ENCODE data around the gene MXD3.
"Not testable (repeated sequence)": the region's sequence is repeated elsewhere in the genome, so short reads cannot be mapped to it uniquely, and the experiment has no call there.

The MXD3 gene

DNA sequence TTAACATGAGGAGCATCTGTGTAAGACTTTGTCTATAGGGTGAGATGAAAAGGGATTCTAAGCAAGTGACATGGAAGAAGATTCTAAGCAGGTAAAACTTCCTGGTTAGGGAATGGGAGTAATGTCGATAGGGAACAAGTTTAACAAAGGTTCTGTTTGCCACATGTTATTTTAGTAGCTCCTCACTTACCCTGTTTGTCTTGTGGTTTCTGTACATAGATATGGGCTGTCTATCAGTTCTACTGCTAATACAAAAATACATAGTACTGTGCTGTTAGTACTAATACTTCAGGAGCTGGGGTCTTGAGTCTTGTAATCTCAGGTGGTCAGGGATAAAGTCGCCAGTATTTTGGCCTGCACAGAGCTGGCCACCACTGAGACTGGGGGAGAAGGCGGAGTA lies 41.0 kb downstream of the MXD3 start:
- in situ Hi-C loops (cut with HindIII; ENCODE audit: low sequenced_read_pairs), result no loop called here

DNA sequence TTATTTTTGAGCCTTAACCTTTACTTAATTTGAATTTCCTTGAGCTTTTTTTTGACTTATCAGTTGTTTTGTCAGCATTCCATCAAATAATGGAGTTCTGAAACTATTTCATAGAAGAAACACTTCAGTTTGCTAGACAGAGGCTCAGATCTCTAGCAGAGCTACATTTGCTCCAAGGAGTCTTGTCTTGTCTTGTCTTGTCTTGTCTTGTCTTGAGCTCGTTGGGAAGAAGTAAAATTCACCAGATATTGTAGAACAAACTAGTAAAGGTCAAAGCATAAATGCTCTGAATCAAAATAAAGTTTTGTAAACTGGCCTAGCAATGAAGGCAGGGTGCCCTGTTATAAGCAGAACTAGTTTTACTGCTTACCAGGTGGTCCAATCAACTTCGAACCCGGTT lies 41.7 kb downstream of the MXD3 start:
- in situ Hi-C loops (cut with HindIII; ENCODE audit: low sequenced_read_pairs), result no loop called here

DNA sequence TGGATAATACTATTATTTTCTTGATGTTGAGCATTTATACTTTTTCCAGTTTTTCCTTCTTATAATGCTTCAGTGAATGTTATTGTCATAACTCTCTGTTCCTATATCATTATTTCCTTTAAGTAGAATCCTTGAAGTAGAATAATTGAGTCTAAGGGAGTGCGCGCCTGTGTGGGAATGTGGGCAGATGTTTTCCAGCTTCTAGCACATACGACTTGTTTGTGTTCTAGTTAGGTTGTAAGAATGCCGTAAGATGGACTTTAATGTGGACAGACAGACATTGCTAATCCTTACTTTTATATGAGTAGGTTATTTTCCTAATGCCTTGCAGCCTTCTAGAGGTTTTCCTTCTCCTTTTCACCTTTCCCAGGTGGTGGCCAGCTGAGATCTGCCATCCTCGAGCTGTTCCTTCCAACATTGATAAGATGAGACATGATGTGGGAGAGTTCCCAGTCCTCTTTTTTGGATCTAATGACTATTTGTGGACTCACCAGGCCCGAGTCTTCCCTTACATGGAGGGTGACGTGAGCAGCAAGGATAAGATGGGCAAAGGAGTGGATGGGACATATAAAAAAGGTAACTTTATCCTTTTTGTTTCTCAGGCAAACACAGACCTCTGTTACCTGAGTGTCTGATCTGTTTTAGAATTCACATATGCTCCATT lies 42.3 kb downstream of the MXD3 start:
- in situ Hi-C loops (cut with HindIII; ENCODE audit: low sequenced_read_pairs), result no loop called here

DNA sequence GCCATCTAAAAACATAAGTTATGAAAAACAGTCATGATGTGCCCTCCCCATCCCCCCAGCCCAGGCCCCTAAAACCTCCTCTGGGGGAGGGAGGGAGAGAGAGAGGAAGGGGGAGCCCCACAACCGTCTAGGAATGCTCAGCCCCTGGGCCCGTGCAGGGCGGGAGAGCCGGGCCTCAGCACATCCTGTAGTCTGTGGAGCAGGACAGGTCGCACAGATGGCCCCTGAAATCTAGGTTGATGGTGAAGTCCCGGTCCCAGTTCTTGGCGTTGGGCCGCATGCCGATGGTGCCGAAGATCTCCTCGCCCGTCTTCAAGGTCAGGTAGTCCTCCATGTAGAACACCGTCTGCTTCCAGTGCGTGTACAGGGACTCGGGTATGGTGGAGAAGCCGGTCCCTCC lies 46.3 kb downstream of the MXD3 start:
- in situ Hi-C loops (cut with HindIII; ENCODE audit: low sequenced_read_pairs), result no loop called here

DNA sequence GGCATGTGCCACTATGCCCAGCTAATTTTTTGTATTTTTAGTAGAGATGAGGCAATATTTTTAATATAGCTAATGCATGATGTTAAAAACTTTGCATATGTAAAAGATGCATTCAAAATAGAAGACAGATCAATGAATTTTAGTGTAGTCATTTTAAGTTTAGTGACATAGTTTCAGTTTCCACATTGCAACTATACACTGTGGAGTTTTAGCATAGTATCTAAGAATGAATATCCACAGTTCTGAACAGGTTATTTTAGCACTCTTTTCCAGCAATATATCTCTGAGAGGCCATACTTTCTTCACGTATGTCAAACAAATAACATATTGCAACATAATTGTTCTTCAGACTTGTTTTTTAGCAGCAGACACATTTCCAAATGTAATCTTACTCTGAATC lies 47.5 kb downstream of the MXD3 start:
- in situ Hi-C loops (cut with HindIII; ENCODE audit: low sequenced_read_pairs), result no loop called here

DNA sequence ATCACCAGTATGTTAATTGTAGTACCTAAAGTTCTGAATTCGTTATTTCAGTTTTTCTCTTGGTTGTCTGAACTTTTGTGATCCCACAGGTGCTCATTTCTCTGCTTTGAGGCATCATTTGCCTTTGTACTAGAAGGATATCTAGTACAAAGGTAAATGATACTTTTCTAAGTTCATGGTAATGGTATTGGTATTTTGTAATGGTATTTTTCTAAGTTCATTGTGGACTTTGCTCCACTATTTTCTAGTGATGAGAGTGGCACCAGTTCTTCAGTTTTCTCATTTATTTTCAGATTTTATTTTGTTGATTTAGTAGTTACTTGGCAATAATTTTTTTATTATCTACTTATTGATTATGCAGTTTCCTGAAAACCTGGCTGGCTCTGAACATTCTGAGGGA lies 50.2 kb downstream of the MXD3 start:
- in situ Hi-C loops (cut with HindIII; ENCODE audit: low sequenced_read_pairs), result no loop called here

DNA sequence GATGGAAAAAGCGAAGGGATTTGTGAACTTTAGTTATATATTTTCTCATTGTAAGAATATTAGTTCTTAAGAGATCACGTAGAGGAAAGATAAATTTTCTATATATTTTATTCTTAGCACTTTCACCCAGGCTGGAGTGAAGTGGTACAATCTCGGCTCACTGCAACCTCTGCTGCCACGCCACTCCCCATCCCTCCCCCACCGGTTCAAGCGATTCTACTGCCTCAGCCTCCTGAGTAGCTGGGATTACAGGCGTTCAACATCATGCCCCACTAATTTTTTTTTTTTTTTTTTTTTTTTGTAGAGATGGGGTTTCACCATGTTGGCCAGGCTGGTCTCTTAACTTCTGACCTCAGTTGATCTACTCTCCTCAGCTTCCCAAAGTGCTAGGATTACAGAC lies 50.7 kb downstream of the MXD3 start:
- in situ Hi-C loops (cut with HindIII; ENCODE audit: low sequenced_read_pairs), result no loop called here

DNA sequence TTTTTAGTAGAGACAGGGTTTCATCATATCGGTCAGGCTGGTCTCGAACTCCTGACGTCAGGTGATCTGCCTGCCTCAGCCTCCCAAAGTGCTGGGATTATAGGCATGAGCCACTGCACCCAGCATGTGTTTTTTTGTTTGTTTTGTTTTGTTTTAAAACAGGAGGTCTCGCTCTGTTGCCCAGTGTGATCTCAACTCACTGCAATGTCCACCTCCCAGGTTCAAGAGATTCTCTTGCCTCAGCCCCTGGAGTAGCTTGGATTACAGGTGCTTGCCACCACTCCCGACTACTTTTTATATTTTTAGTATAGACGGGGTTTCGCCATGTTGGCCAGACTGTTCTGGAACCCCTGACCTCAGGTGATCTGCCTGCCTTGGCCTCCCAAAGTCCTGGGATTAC lies 53.0 kb downstream of the MXD3 start:
- in situ Hi-C loops (cut with HindIII; ENCODE audit: low sequenced_read_pairs), result not testable (repeated sequence)
